HG03469 (cell line): Measurements from ENCODE around the gene GNMT.
"Not testable (repeated sequence)": the region's sequence is repeated elsewhere in the genome, so short reads cannot be mapped to it uniquely, and the experiment has no call there.

Experiments
- ATAC-seq: cut with Tn5 transposase; IDR thresholded peaks from one replicate; pipeline ENCODE4 v1.9.1; 2021; ENCODE audit warnings: mild to moderate bottlenecking, moderate library complexity, moderate number of reproducible peaks; ENCODE audit not compliant: unreplicated experiment

Gene GNMT

GRCh38 chr6:42940493-42941045 lies 20.0 kb upstream of the GNMT start:
- no peak for ATAC-seq

- ATAC-seq: not testable (repeated sequence)
These were observed 19.2 kb upstream of the GNMT start for GRCh38 chr6:42941356-42941755.

GRCh38 chr6:42942444-42942843 lies 18.1 kb upstream of the GNMT start:
- ATAC-seq: no peak

GRCh38 chr6:42947950-42948349 lies 12.6 kb upstream of the GNMT start:
- ATAC-seq: no peak

- no peak for ATAC-seq
These were observed 8.2 kb upstream of the GNMT start for GRCh38 chr6:42952389-42952788.

- ATAC-seq: not testable (repeated sequence)
These were observed 6.1 kb upstream of the GNMT start for GRCh38 chr6:42954405-42954804.

GRCh38 chr6:42958125-42958524 lies 2.4 kb upstream of the GNMT start:
- no peak for ATAC-seq

GRCh38 chr6:42959917-42960242 lies 674 bp upstream of the GNMT start:
- ATAC-seq: no peak

GRCh38 chr6:42961020-42961470 lies 491 bp downstream of the GNMT start:
- no peak for ATAC-seq

GRCh38 chr6:42962096-42962495 lies 1.5 kb downstream of the GNMT start:
- no peak for ATAC-seq

GRCh38 chr6:42962502-42963178 lies 2.1 kb downstream of the GNMT start:
- no peak for ATAC-seq

GRCh38 chr6:42963179-42963854 lies 2.8 kb downstream of the GNMT start:
- ATAC-seq: no peak

GRCh38 chr6:42963855-42964605 lies 3.5 kb downstream of the GNMT start:
- no peak for ATAC-seq

- ATAC-seq: no peak
These were observed 6.0 kb downstream of the GNMT start for GRCh38 chr6:42966571-42966970.

GRCh38 chr6:42967228-42967627 lies 6.7 kb downstream of the GNMT start:
- no peak for ATAC-seq

GRCh38 chr6:42968126-42968701 lies 7.7 kb downstream of the GNMT start:
- ATAC-seq: no peak

GRCh38 chr6:42968783-42969182 lies 8.2 kb downstream of the GNMT start:
- ATAC-seq: no peak

GRCh38 chr6:42969431-42969830 lies 8.9 kb downstream of the GNMT start:
- ATAC-seq: no peak

- ATAC-seq: no peak
These were observed 9.4 kb downstream of the GNMT start for GRCh38 chr6:42969934-42970333.

GRCh38 chr6:42970871-42971612 lies 10.5 kb downstream of the GNMT start:
- no peak for ATAC-seq
